ENCODE measurements around the gene TMEFF2. TPM values are rescaled to one million over a fixed set of nuclear protein-coding genes. Genes with fewer than 3 reads are reported as not detected.

TMEFF2 gene
- total RNA-seq, 1 donor = 9.4 TPM

- H3K4me3 ChIP-seq (ENCODE audit: low read depth, low read length) = no peak overlapping the region
- DNase-seq (ENCODE audit: low read depth) = no peak
- no peak for TF ChIP-seq CTCF (IDR thresholded peaks at IDR 0.05; ENCODE audit: insufficient read depth, low read length)
Observed at GRCh38 chr2:191959209-191959608, 235.5 kb downstream of the TMEFF2 start.

GRCh38 chr2:191957996-191958860 lies 236.5 kb downstream of the TMEFF2 start:
- peak; percentile 36 for DNase-seq (ENCODE audit: low read depth)
- TF ChIP-seq CTCF (IDR thresholded peaks at IDR 0.05; ENCODE audit: insufficient read depth, low read length) = no peak

GRCh38 chr2:191954451-191954850 lies 240.3 kb downstream of the TMEFF2 start:
- no peak for TF ChIP-seq CTCF (IDR thresholded peaks at IDR 0.05; ENCODE audit: insufficient read depth, low read length)
- DNase-seq (ENCODE audit: low read depth) = no peak
- H3K4me3 ChIP-seq (ENCODE audit: low read depth, low read length) = no peak overlapping the region

More at GRCh38 chr2:191957996-191958860, 236.5 kb downstream of the TMEFF2 start:
- no peak overlapping the region for H3K4me3 ChIP-seq (ENCODE audit: low read depth, low read length)

- TF ChIP-seq CTCF (IDR thresholded peaks at IDR 0.05; ENCODE audit: insufficient read depth, low read length) = no peak
- DNase-seq (ENCODE audit: low read depth) = no peak
- no peak overlapping the region for H3K4me3 ChIP-seq (ENCODE audit: low read depth, low read length)
Observed at GRCh38 chr2:191952515-191953270, 242.0 kb downstream of the TMEFF2 start.

- TF ChIP-seq CTCF (IDR thresholded peaks at IDR 0.05; ENCODE audit: insufficient read depth, low read length) = no peak
- H3K4me3 ChIP-seq (ENCODE audit: low read depth, low read length) = no peak overlapping the region
Observed at GRCh38 chr2:191951832-191952231, 242.9 kb downstream of the TMEFF2 start.

GRCh38 chr2:191951376-191951775 lies 243.4 kb downstream of the TMEFF2 start:
- no peak overlapping the region for H3K4me3 ChIP-seq (ENCODE audit: low read depth, low read length)
- DNase-seq (ENCODE audit: low read depth) = no peak
- no peak for TF ChIP-seq CTCF (IDR thresholded peaks at IDR 0.05; ENCODE audit: insufficient read depth, low read length)

More at GRCh38 chr2:191951832-191952231, 242.9 kb downstream of the TMEFF2 start:
- DNase-seq (ENCODE audit: low read depth) = no peak
